ENCODE measurements around the gene CREBBP. TPM values are rescaled to one million over a fixed set of nuclear protein-coding genes. Genes with fewer than 3 reads are reported as not detected.
A peak's percentile ranks its signal among the peaks of the same experiment; 100 is the strongest.

CREBBP gene
- total RNA-seq, 1 experiment from 2014 or later = 79.6 TPM

- ChIA-PET CTCF (interaction anchor here (0.7 kb wide), 1 partner anchor 189 kb away, joined by 3 read pairs; no protein-coding TSS in a partner anchor), POLR2A (ENCODE audit: low non-redundant PET) (interaction anchor here (0.6 kb wide), 1 partner anchor 279 kb away, joined by 6 read pairs; no protein-coding TSS in a partner anchor)
- no peak overlapping the region for H3K27ac ChIP-seq (ENCODE audit: low read depth, low read length, poor library complexity, severe bottlenecking)
- intact Hi-C loops (cut with micrococcal nuclease; ENCODE audit: unreplicated experiment) = loop anchor here (10.0 kb wide), 1 partner anchor 184 kb away; no protein-coding TSS in a partner anchor
- no peaks in the 10 kb centered on the region for H3K9me3 ChIP-seq (ENCODE audit: low read depth, low read length, poor library complexity, severe bottlenecking)
- peak; percentile 40 for DNase-seq (ENCODE audit: low spot score)
- H3K4me1 ChIP-seq (ENCODE audit: insufficient read depth, low read length, poor library complexity, severe bottlenecking) = peaks cover 54% of the 10 kb centered on the region
- no peaks in the 10 kb centered on the region for H3K36me3 ChIP-seq (ENCODE audit: insufficient read depth, low read length, poor library complexity, severe bottlenecking)
- TSS peak; percentile 50 for BruUV-seq (replicated peaks)
- TF ChIP-seq CTCF (conservative IDR thresholded peaks at IDR 0.05; ENCODE audit: low read depth, low read length) (no peak), EZH2 (IDR thresholded peaks at IDR 0.05; ENCODE audit: borderline replicate concordance, low read depth, low read length, poor library complexity, severe bottlenecking) (no peak)
- no peaks in the 10 kb centered on the region for H3K27me3 ChIP-seq (replicated peaks; ENCODE audit: insufficient read depth, low read depth, low read length, poor library complexity)
- H3K4me3 ChIP-seq (ENCODE audit: low read depth, low read length, poor library complexity, severe bottlenecking) = peak overlapping the region; percentile 94
Observed at GRCh38 chr16:3878610-3879009, 1.9 kb downstream of the CREBBP start.

GRCh38 chr16:3876695-3877094 is 3.8 kb downstream of the CREBBP start:
- no peaks in the 10 kb centered on the region for H3K27me3 ChIP-seq (replicated peaks; ENCODE audit: insufficient read depth, low read depth, low read length, poor library complexity)
- no peak for DNase-seq (ENCODE audit: low spot score)
- peaks cover 54% of the 10 kb centered on the region for H3K4me1 ChIP-seq (ENCODE audit: insufficient read depth, low read length, poor library complexity, severe bottlenecking)
- no peak overlapping the region for H3K4me3 ChIP-seq (ENCODE audit: low read depth, low read length, poor library complexity, severe bottlenecking)
- H3K27ac ChIP-seq (ENCODE audit: low read depth, low read length, poor library complexity, severe bottlenecking) = no peak overlapping the region
- TF ChIP-seq CTCF (conservative IDR thresholded peaks at IDR 0.05; ENCODE audit: low read depth, low read length) = no peak
- no peak for TF ChIP-seq EZH2 (IDR thresholded peaks at IDR 0.05; ENCODE audit: borderline replicate concordance, low read depth, low read length, poor library complexity, severe bottlenecking)
- BruUV-seq (replicated peaks) = no TSS peak
- intact Hi-C loops (cut with micrococcal nuclease; ENCODE audit: unreplicated experiment) = loop anchor here (10.0 kb wide), 1 partner anchor 182 kb away; no protein-coding TSS in a partner anchor
- no peaks in the 10 kb centered on the region for H3K36me3 ChIP-seq (ENCODE audit: insufficient read depth, low read length, poor library complexity, severe bottlenecking)
- CTCF ChIA-PET = no interaction called here
- no peaks in the 10 kb centered on the region for H3K9me3 ChIP-seq (ENCODE audit: low read depth, low read length, poor library complexity, severe bottlenecking)
- POLR2A ChIA-PET (ENCODE audit: low non-redundant PET) = interaction anchor here (0.5 kb wide), 1 partner anchor 165 kb away, joined by 5 read pairs; no protein-coding TSS in a partner anchor

GRCh38 chr16:3876160-3876559 is 4.4 kb downstream of the CREBBP start:
- ChIA-PET CTCF (no interaction called here), POLR2A (ENCODE audit: low non-redundant PET) (no interaction called here)
- no peak overlapping the region for H3K4me3 ChIP-seq (ENCODE audit: low read depth, low read length, poor library complexity, severe bottlenecking)
- peaks cover 55% of the 10 kb centered on the region for H3K4me1 ChIP-seq (ENCODE audit: insufficient read depth, low read length, poor library complexity, severe bottlenecking)
- no peak overlapping the region for H3K27ac ChIP-seq (ENCODE audit: low read depth, low read length, poor library complexity, severe bottlenecking)
- no peaks in the 10 kb centered on the region for H3K27me3 ChIP-seq (replicated peaks; ENCODE audit: insufficient read depth, low read depth, low read length, poor library complexity)
- TF ChIP-seq EZH2 (IDR thresholded peaks at IDR 0.05; ENCODE audit: borderline replicate concordance, low read depth, low read length, poor library complexity, severe bottlenecking) = no peak
- TF ChIP-seq CTCF (conservative IDR thresholded peaks at IDR 0.05; ENCODE audit: low read depth, low read length) = no peak
- no peak for DNase-seq (ENCODE audit: low spot score)
- no TSS peak for BruUV-seq (replicated peaks)
- no peaks in the 10 kb centered on the region for H3K36me3 ChIP-seq (ENCODE audit: insufficient read depth, low read length, poor library complexity, severe bottlenecking)
- intact Hi-C loops (cut with micrococcal nuclease; ENCODE audit: unreplicated experiment) = loop anchor here (10.0 kb wide), 1 partner anchor 181 kb away; no protein-coding TSS in a partner anchor
- no peaks in the 10 kb centered on the region for H3K9me3 ChIP-seq (ENCODE audit: low read depth, low read length, poor library complexity, severe bottlenecking)

All from A673 (cell line).